IPS-18a (cell line): Measurements from ENCODE around the gene ANKS3.

Source experiments
- H3K27ac ChIP-seq: one replicate; pipeline ENCODE4 v1.5.1; 2013; ENCODE audit warnings: low read length
- H3K27me3 ChIP-seq: one replicate; pipeline ENCODE4 v1.6.1; 2013; ENCODE audit warnings: mild to moderate bottlenecking, low read length; ENCODE audit not compliant: control insufficient read depth, insufficient read depth
- H3K36me3 ChIP-seq: one replicate; pipeline ENCODE4 v1.6.1; 2013; ENCODE audit warnings: low read depth, low read length; ENCODE audit not compliant: control insufficient read depth
- H3K4me1 ChIP-seq: one replicate; pipeline ENCODE4 v1.6.1; 2013; ENCODE audit warnings: low read depth, low read length; ENCODE audit not compliant: control insufficient read depth
- H3K4me3 ChIP-seq: one replicate; pipeline ENCODE4 v1.5.1; 2013; ENCODE audit warnings: low read length
- H3K9ac ChIP-seq: one replicate; pipeline ENCODE4 v1.6.1; 2013; ENCODE audit warnings: mild to moderate bottlenecking, low read length, moderate library complexity
- H3K9me3 ChIP-seq: one replicate; pipeline ENCODE4 v1.6.1; 2013; ENCODE audit warnings: low read depth, low read length; ENCODE audit not compliant: control insufficient read depth

Gene ANKS3

GRCh38 chr16:4691666-4692412, 42.2 kb downstream of the ANKS3 start:
- Histone ChIP-seq H3K4me3 (no peak overlapping the region), H3K36me3 (peaks cover 18% of the 10 kb centered on the region), H3K4me1 (no peaks in the 10 kb centered on the region), H3K27me3 (no peaks in the 10 kb centered on the region), H3K9ac (no peak overlapping the region), H3K9me3 (no peaks in the 10 kb centered on the region), H3K27ac (no peak overlapping the region)

- no peaks in the 10 kb centered on the region for H3K9me3 ChIP-seq
- H3K4me1 ChIP-seq, result no peaks in the 10 kb centered on the region
- H3K27me3 ChIP-seq, result no peaks in the 10 kb centered on the region
- no peak overlapping the region for H3K9ac ChIP-seq
- no peak overlapping the region for H3K27ac ChIP-seq
- H3K36me3 ChIP-seq, result peaks cover 11% of the 10 kb centered on the region
- H3K4me3 ChIP-seq, result no peak overlapping the region
These were observed 43.0 kb downstream of the ANKS3 start for GRCh38 chr16:4690946-4691665.

GRCh38 chr16:4689864-4690704, 44.0 kb downstream of the ANKS3 start:
- peaks cover under 1% of the 10 kb centered on the region for H3K36me3 ChIP-seq
- H3K27ac ChIP-seq, result no peak overlapping the region
- H3K9ac ChIP-seq, result no peak overlapping the region
- H3K9me3 ChIP-seq, result no peaks in the 10 kb centered on the region
- no peak overlapping the region for H3K4me3 ChIP-seq
- H3K4me1 ChIP-seq, result no peaks in the 10 kb centered on the region
- no peaks in the 10 kb centered on the region for H3K27me3 ChIP-seq

- Histone ChIP-seq H3K9me3 (no peaks in the 10 kb centered on the region), H3K27me3 (no peaks in the 10 kb centered on the region), H3K9ac (no peak overlapping the region), H3K4me1 (no peaks in the 10 kb centered on the region), H3K27ac (no peak overlapping the region), H3K36me3 (peaks cover 3% of the 10 kb centered on the region), H3K4me3 (no peak overlapping the region)
These were observed 44.9 kb downstream of the ANKS3 start for GRCh38 chr16:4689091-4689671.

GRCh38 chr16:4688674-4689045, 45.4 kb downstream of the ANKS3 start:
- H3K27me3 ChIP-seq, result no peaks in the 10 kb centered on the region
- no peaks in the 10 kb centered on the region for H3K4me1 ChIP-seq
- H3K27ac ChIP-seq, result no peak overlapping the region
- peaks cover 5% of the 10 kb centered on the region for H3K36me3 ChIP-seq
- no peak overlapping the region for H3K9ac ChIP-seq
- H3K9me3 ChIP-seq, result no peaks in the 10 kb centered on the region
- H3K4me3 ChIP-seq, result no peak overlapping the region

- peaks cover 9% of the 10 kb centered on the region for H3K36me3 ChIP-seq
- no peaks in the 10 kb centered on the region for H3K27me3 ChIP-seq
- H3K4me3 ChIP-seq, result no peak overlapping the region
- H3K9ac ChIP-seq, result no peak overlapping the region
- no peak overlapping the region for H3K27ac ChIP-seq
- H3K9me3 ChIP-seq, result no peaks in the 10 kb centered on the region
- no peaks in the 10 kb centered on the region for H3K4me1 ChIP-seq
These were observed 46.0 kb downstream of the ANKS3 start for GRCh38 chr16:4687946-4688673.

DNA sequence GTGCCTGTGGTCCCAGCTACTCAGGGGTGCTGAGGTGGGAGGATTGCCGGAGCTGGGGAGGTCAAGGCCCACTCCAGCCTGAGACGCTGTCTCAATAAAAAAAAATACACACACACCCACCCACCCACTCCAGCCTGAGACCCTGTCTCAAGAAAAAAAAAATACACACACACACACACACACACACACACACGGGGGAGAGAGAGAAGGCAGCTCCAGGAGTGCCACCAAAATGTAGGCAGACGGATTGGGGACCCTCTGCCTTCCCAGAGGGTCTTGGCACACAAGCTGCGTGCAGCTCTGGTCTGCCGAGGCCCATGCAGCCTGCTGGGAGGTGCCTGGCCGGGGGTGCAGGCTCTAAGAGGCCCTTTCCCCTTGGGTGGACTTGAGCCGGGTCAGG, 46.7 kb downstream of the ANKS3 start:
- Histone ChIP-seq H3K27me3 (no peaks in the 10 kb centered on the region), H3K36me3 (peaks cover 9% of the 10 kb centered on the region), H3K4me3 (no peak overlapping the region), H3K9ac (no peak overlapping the region), H3K4me1 (no peaks in the 10 kb centered on the region), H3K9me3 (no peaks in the 10 kb centered on the region), H3K27ac (no peak overlapping the region)

- no peak overlapping the region for H3K27ac ChIP-seq
- H3K4me1 ChIP-seq, result no peaks in the 10 kb centered on the region
- H3K9me3 ChIP-seq, result no peaks in the 10 kb centered on the region
- H3K9ac ChIP-seq, result no peak overlapping the region
- no peaks in the 10 kb centered on the region for H3K27me3 ChIP-seq
- H3K4me3 ChIP-seq, result no peak overlapping the region
- H3K36me3 ChIP-seq, result peaks cover 9% of the 10 kb centered on the region
These were observed 47.4 kb downstream of the ANKS3 start for GRCh38 chr16:4686497-4687210.

- no peaks in the 10 kb centered on the region for H3K9me3 ChIP-seq
- no peaks in the 10 kb centered on the region for H3K27me3 ChIP-seq
- H3K4me1 ChIP-seq, result no peaks in the 10 kb centered on the region
- H3K9ac ChIP-seq, result no peak overlapping the region
- H3K4me3 ChIP-seq, result no peak overlapping the region
- H3K36me3 ChIP-seq, result peaks cover 9% of the 10 kb centered on the region
- no peak overlapping the region for H3K27ac ChIP-seq
These were observed 48.1 kb downstream of the ANKS3 start for GRCh38 chr16:4685776-4686496.

- Histone ChIP-seq H3K4me1 (no peaks in the 10 kb centered on the region), H3K4me3 (no peak overlapping the region), H3K9me3 (no peaks in the 10 kb centered on the region), H3K9ac (no peak overlapping the region), H3K27ac (no peak overlapping the region), H3K27me3 (no peaks in the 10 kb centered on the region), H3K36me3 (peaks cover 9% of the 10 kb centered on the region)
These were observed 48.8 kb downstream of the ANKS3 start for GRCh38 chr16:4685292-4685691.
